H9 (cell line): ENCODE measurements around the gene HEG1. TPM values are rescaled to one million over a fixed set of nuclear protein-coding genes. Genes with fewer than 3 reads are reported as not detected.

Experiments
- DNase-seq: peaks from one replicate; pipeline ENCODE4 v3.0.0-alpha.2; 2017
- H2AFZ ChIP-seq: one replicate; pipeline ENCODE4 v1.6.1; 2013; ENCODE audit warnings: mild to moderate bottlenecking, low read length, control low read depth, moderate library complexity
- H2AK5ac ChIP-seq: 2 replicates; pipeline ENCODE4 v1.6.1; 2013; ENCODE audit warnings: low read length, control low read depth, mixed read lengths; ENCODE audit not compliant: insufficient read length
- H2BK120ac ChIP-seq: one replicate; pipeline ENCODE4 v1.6.1; 2013; ENCODE audit warnings: low read depth, mild to moderate bottlenecking, low read length, control low read depth, inconsistent platforms; ENCODE audit not compliant: poor library complexity, severe bottlenecking
- H2BK12ac ChIP-seq: 2 replicates; pipeline ENCODE4 v1.6.1; 2013; ENCODE audit warnings: low read length, control low read depth, mixed read lengths, low read depth; ENCODE audit not compliant: insufficient read length
- H2BK15ac ChIP-seq: 2 replicates; pipeline ENCODE4 v1.6.1; 2013; ENCODE audit warnings: low read depth, low read length, control low read depth
- H2BK20ac ChIP-seq: one replicate; pipeline ENCODE4 v1.6.1; 2013; ENCODE audit warnings: low read depth, mild to moderate bottlenecking, low read length, control low read depth, inconsistent platforms; ENCODE audit not compliant: poor library complexity, severe bottlenecking
- H2BK5ac ChIP-seq: 2 replicates; pipeline ENCODE4 v1.6.1; 2013; ENCODE audit warnings: low read length, control low read depth, mixed read lengths; ENCODE audit not compliant: insufficient read length
- H3K14ac ChIP-seq: 2 replicates; pipeline ENCODE4 v1.6.1; 2013; ENCODE audit warnings: low read length, control low read depth; ENCODE audit not compliant: insufficient read depth
- H3K18ac ChIP-seq: 2 replicates; pipeline ENCODE4 v1.6.1; 2013; ENCODE audit warnings: low read depth, mild to moderate bottlenecking, mixed read lengths, low read length, control low read depth; ENCODE audit not compliant: insufficient read length
- H3K23ac ChIP-seq: 2 replicates; pipeline ENCODE4 v1.6.1; 2013; ENCODE audit warnings: low read length, control low read depth, mixed read lengths, low read depth; ENCODE audit not compliant: insufficient read length
- H3K23me2 ChIP-seq: 2 replicates; pipeline ENCODE4 v1.6.1; 2013; ENCODE audit warnings: low read depth, mild to moderate bottlenecking, mixed read lengths, low read length, control low read depth; ENCODE audit not compliant: insufficient read length, poor library complexity, severe bottlenecking
- H3K27ac ChIP-seq: 2 replicates; pipeline ENCODE4 v1.5.1; 2013; ENCODE audit warnings: low read length, control low read depth, mixed read lengths, low read depth; ENCODE audit not compliant: insufficient read length
- H3K27me3 ChIP-seq: 2 replicates; pipeline ENCODE4 v1.6.1; 2013; ENCODE audit warnings: low read length, control low read depth, inconsistent platforms; ENCODE audit not compliant: insufficient read depth
- H3K4ac ChIP-seq: 2 replicates; pipeline ENCODE4 v1.6.1; 2013; ENCODE audit warnings: low read depth, mild to moderate bottlenecking, control low read depth, inconsistent platforms, low read length, moderate library complexity
- H3K4me1 ChIP-seq: 2 replicates; pipeline ENCODE4 v1.6.1; 2013; ENCODE audit warnings: low read length, control low read depth, inconsistent platforms; ENCODE audit not compliant: insufficient read depth
- H3K4me2 ChIP-seq: 2 replicates; pipeline ENCODE4 v1.6.1; 2013; ENCODE audit warnings: low read length, control low read depth, mixed read lengths; ENCODE audit not compliant: insufficient read length, insufficient read depth
- H3K56ac ChIP-seq: 2 replicates; pipeline ENCODE4 v1.6.1; 2013; ENCODE audit warnings: low read depth, mild to moderate bottlenecking, mixed read lengths, low read length, control low read depth; ENCODE audit not compliant: insufficient read length
- H3K79me1 ChIP-seq: 2 replicates; pipeline ENCODE4 v1.6.1; 2013; ENCODE audit warnings: low read depth, mild to moderate bottlenecking, moderate library complexity, low read length, control low read depth, inconsistent platforms; ENCODE audit not compliant: insufficient read depth, poor library complexity, severe bottlenecking
- H3K79me2 ChIP-seq: 2 replicates; pipeline ENCODE4 v1.6.1; 2013; ENCODE audit warnings: low read length, control low read depth, inconsistent platforms; ENCODE audit not compliant: insufficient read depth
- H3K9ac ChIP-seq: 2 replicates; pipeline ENCODE4 v1.6.1; 2013; ENCODE audit warnings: low read length, control low read depth, mixed read lengths; ENCODE audit not compliant: insufficient read length; ENCODE audit errors: extremely low read depth
- H3K9me3 ChIP-seq: one replicate; pipeline ENCODE4 v1.6.1; 2013; ENCODE audit warnings: low read depth, low read length, inconsistent platforms; ENCODE audit not compliant: control insufficient read depth
- H3T11ph ChIP-seq: one replicate; pipeline ENCODE4 v1.6.1; 2013; ENCODE audit warnings: mild to moderate bottlenecking, low read length, control low read depth, inconsistent platforms
- H4K20me1 ChIP-seq: one replicate; pipeline ENCODE4 v1.6.1; 2013; ENCODE audit not compliant: control insufficient read depth, insufficient read length, insufficient read depth
- H4K5ac ChIP-seq: 2 replicates; pipeline ENCODE4 v1.6.1; 2013; ENCODE audit warnings: low read depth, mild to moderate bottlenecking, mixed read lengths, low read length, control low read depth; ENCODE audit not compliant: insufficient read length
- H4K8ac ChIP-seq: replicated peaks from 2 replicates; pipeline ENCODE4 v1.6.1; 2013; ENCODE audit warnings: low read length, control low read depth, mixed read lengths, low read depth; ENCODE audit not compliant: insufficient read length
- H4K91ac ChIP-seq: 2 replicates; pipeline ENCODE4 v1.6.1; 2013; ENCODE audit warnings: low read depth, mild to moderate bottlenecking, moderate library complexity, mixed read lengths, low read length, control low read depth; ENCODE audit not compliant: insufficient read length
- H3K27ac Mint-ChIP-seq, 3 experiments: 2 replicates in 2 of 3; 3 replicates in 1 of 3; pipeline ENCODE4 v1.8.0; 2020 to 2021; ENCODE audit warnings: mixed read lengths in 3 of 3, mild to moderate bottlenecking in 1 of 3, moderate library complexity in 1 of 3
- H3K27me3 Mint-ChIP-seq: 2 replicates; pipeline ENCODE4 v1.8.0; 2021; ENCODE audit warnings: low read depth, mild to moderate bottlenecking, moderate library complexity, mixed read lengths
- H3K36me3 Mint-ChIP-seq, 3 experiments: 2 replicates in 2 of 3; 3 replicates in 1 of 3; pipeline ENCODE4 v1.8.0; 2020 to 2021; ENCODE audit warnings: low read depth in 3 of 3, mixed read lengths in 3 of 3; ENCODE audit not compliant: insufficient read depth in 1 of 3
- H3K4me1 Mint-ChIP-seq, 2 experiments: 2 replicates each; pipeline ENCODE4 v1.8.0; 2020; ENCODE audit warnings: mixed read lengths in 2 of 2
- H3K4me3 Mint-ChIP-seq, 2 experiments: 2 replicates in 1 of 2; 3 replicates in 1 of 2; pipeline ENCODE4 v1.8.0; 2020 to 2021; ENCODE audit warnings: mild to moderate bottlenecking in 2 of 2, mixed read lengths in 2 of 2, moderate library complexity in 1 of 2
- H3K9me3 Mint-ChIP-seq, 2 experiments: 2 replicates in 1 of 2; 3 replicates in 1 of 2; pipeline ENCODE4 v1.8.0; 2020; ENCODE audit warnings: mild to moderate bottlenecking in 2 of 2, mixed read lengths in 2 of 2, moderate library complexity in 1 of 2
- CTCF ChIP-seq: fragments of 200-600 bp; sonication (generic); conservative IDR thresholded peaks from 3 replicates; pipeline ENCODE4 v1.8.0; 2021; ENCODE audit warnings: antibody characterized with exemption, mild to moderate bottlenecking
- WGBS: extraction: QIAGEN DNeasy Blood & Tissue Kit; methylation state at CpG from one replicate; pipeline ENCODE4 v1.1.7; 2013; ENCODE audit warnings: missing lambda C conversion rate, low lambda C conversion rate, mixed read lengths; ENCODE audit not compliant: insufficient read length; ENCODE audit errors: extremely low coverage; 5-methylcytosine and 5-hydroxymethylcytosine counted together
- total RNA-seq: library from RNA; stranded (reverse); gene quantifications from 2 replicates; pipeline ENCODE4 v1.2.1, GENCODE V29; 2021

HEG1 gene
- total RNA-seq, 1 experiment from 2014 or later: 10.3 TPM

GRCh38 chr3:125001557-125002413 lies 54.0 kb downstream of the HEG1 start:
- Histone ChIP-seq H3K18ac (no peak overlapping the region), H2BK20ac (no peak overlapping the region), H3K23ac (no peak overlapping the region), H4K8ac (no peak overlapping the region), H2BK5ac (no peak overlapping the region), H3K27me3 (no peaks in the 10 kb centered on the region), H3K4ac (no peak overlapping the region), H3K9me3 (no peaks in the 10 kb centered on the region), H3K14ac (no peak overlapping the region), H3K79me2 (no peaks in the 10 kb centered on the region), H4K20me1 (no peaks in the 10 kb centered on the region), H2BK120ac (no peak overlapping the region), H3K9ac (no peak overlapping the region), H2AK5ac (no peak overlapping the region), H3K23me2 (no peaks in the 10 kb centered on the region), H3K4me2 (no peak overlapping the region), H2BK12ac (no peak overlapping the region), H2AFZ (no peak overlapping the region), H3K4me1 (no peaks in the 10 kb centered on the region), H3T11ph (no peak overlapping the region), H4K91ac (no peak overlapping the region), H2BK15ac (no peak overlapping the region), H4K5ac (no peak overlapping the region), H3K56ac (no peak overlapping the region), H3K27ac (no peak overlapping the region), H3K79me1 (no peaks in the 10 kb centered on the region)
- no peak for DNase-seq
- Mint-ChIP-seq H3K9me3 (no peaks in the 10 kb centered on the region), H3K4me3 (no peak overlapping the region), H3K27ac (no peak overlapping the region; a peak in 1 of 7 replicates), H3K4me1 (peaks cover 22 to 24% of the 10 kb centered on the region in 2 experiments), H3K27me3 (no peaks in the 10 kb centered on the region), H3K36me3 (peaks cover 2 to 36% (median 21%) of the 10 kb centered on the region in 3 experiments; a peak in 5 of 7 replicates)
- WGBS: no CpG with 5 or more reads among the region's 12 CpGs
- TF ChIP-seq CTCF: no peak
